Fibroblast of lung (primary cell): ENCODE measurements around the gene CDH5. TPM values are rescaled to one million over a fixed set of nuclear protein-coding genes. Genes with fewer than 3 reads are reported as not detected.
A peak's percentile ranks its signal among the peaks of the same experiment; 100 is the strongest.

Experiments
- DNase-seq, 2 donors: peaks; one replicate each; pipeline versions ENCODE4 v3.0.0 to v3.0.0-alpha.2; 2010; ENCODE audit warnings: low read depth in 2 of 2
- H2AFZ ChIP-seq: 2 replicates; pipeline ENCODE4 v1.5.1; 2012; ENCODE audit warnings: low read length, control low read depth, inconsistent platforms
- H3K27ac ChIP-seq: 2 replicates; pipeline ENCODE4 v1.5.1; 2011; ENCODE audit warnings: low read length, control low read depth; ENCODE audit not compliant: insufficient read depth
- H3K27me3 ChIP-seq: 2 replicates; pipeline ENCODE4 v1.5.1; 2011; ENCODE audit warnings: mild to moderate bottlenecking, low read length; ENCODE audit not compliant: control insufficient read depth, insufficient read depth
- H3K36me3 ChIP-seq: 2 replicates; pipeline ENCODE4 v1.5.1; 2011; ENCODE audit warnings: low read length; ENCODE audit not compliant: control insufficient read depth, insufficient read depth
- H3K4me1 ChIP-seq: 2 replicates; pipeline ENCODE4 v1.5.1; 2011; ENCODE audit warnings: low read length; ENCODE audit not compliant: control insufficient read depth, insufficient read depth; ENCODE audit errors: extremely low read depth
- H3K4me2 ChIP-seq: 2 replicates; pipeline ENCODE4 v1.5.1; 2011; ENCODE audit warnings: low read length, control low read depth; ENCODE audit not compliant: insufficient read depth; ENCODE audit errors: extremely low read depth
- H3K4me3 ChIP-seq, 4 experiments: fragments of 200-600 bp in 1 of 4; sonication (generic) in 1 of 4; replicated peaks in 1 of 4; 2 replicates each; pipeline ENCODE4 v1.5.1; 2011 to 2016; ENCODE audit warnings: low read length in 4 of 4, low read depth in 3 of 4, mild to moderate bottlenecking in 3 of 4, control low read depth in 2 of 4, inconsistent platforms in 1 of 4, mixed read lengths in 1 of 4; ENCODE audit not compliant: insufficient read depth in 1 of 4; ENCODE audit errors: control extremely low read depth in 1 of 4
- H3K79me2 ChIP-seq: 2 replicates; pipeline ENCODE4 v1.5.1; 2012; ENCODE audit warnings: mild to moderate bottlenecking, low read length, inconsistent platforms; ENCODE audit not compliant: control insufficient read depth, insufficient read depth
- H3K9ac ChIP-seq: 2 replicates; pipeline ENCODE4 v1.5.1; 2011; ENCODE audit warnings: mild to moderate bottlenecking, low read length, control low read depth; ENCODE audit not compliant: insufficient read depth
- H3K9me3 ChIP-seq: 2 replicates; pipeline ENCODE4 v1.5.1; 2012; ENCODE audit warnings: low read depth, low read length; ENCODE audit not compliant: control insufficient read depth, insufficient read depth
- H4K20me1 ChIP-seq: 2 replicates; pipeline ENCODE4 v1.5.1; 2011; ENCODE audit warnings: low read length; ENCODE audit not compliant: control insufficient read depth, insufficient read depth; ENCODE audit errors: extremely low read depth
- EZH2 ChIP-seq: IDR thresholded peaks from 2 replicates; pipeline ENCODE4 v1.5.1; 2012; ENCODE audit warnings: low read length, control low read depth, mild to moderate bottlenecking; ENCODE audit errors: missing control alignments
- polyA plus RNA-seq, 2 donors: library from polyadenylated mRNA; depleted of rRNA in 1 of 2; stranded (reverse) in 1 of 2; unstranded in 1 of 2; fragments of >200 nt; gene quantifications; 2 replicates each; pipeline ENCODE4 v1.2.1, GENCODE V29; 2011 to 2012; ENCODE audit warnings: missing spikeins in 1 of 2
- total RNA-seq: library from RNA; depleted of rRNA; stranded (reverse); fragments of >200 nt; gene quantifications from 2 replicates; pipeline ENCODE4 v1.2.1, GENCODE V29; 2014
- TF ChIP-seq, protein P1 (sequence below), 2 donors: IDR thresholded peaks in 1 of 2; conservative IDR thresholded peaks in 1 of 2; 1 replicate in 1 of 2; 2 replicates in 1 of 2; pipeline ENCODE4 v1.5.1; 2011 to 2012; ENCODE audit warnings: low read length in 2 of 2, control low read depth in 1 of 2, inconsistent platforms in 1 of 2, low read depth in 1 of 2, mild to moderate bottlenecking in 1 of 2

The CDH5 gene
- total and polyA plus RNA-seq, 2 donors (not counting 1 experiment from before 2014, with no cell fraction given): 0.02 TPM; not detected in 1

DNA sequence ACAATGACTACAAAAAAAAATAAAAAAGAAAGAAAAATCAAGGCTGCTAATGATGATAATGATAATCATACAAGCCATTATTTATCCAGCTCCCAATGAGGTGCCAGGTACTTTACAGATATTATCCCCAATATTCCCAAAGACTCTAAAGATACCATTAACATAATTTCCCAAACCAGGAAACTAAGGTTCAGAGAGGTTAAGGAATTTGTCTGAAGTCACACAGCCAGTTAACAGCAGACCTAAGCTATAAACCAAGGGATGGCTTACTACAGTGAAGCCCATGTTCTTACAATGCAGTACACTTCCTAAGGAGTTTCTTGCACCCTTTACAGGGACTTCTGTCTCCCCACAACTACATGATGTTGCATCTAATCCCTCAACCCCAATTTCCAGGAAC is 45.7 kb upstream of the CDH5 start:
- Histone ChIP-seq H3K27ac (no peak overlapping the region), H3K9ac (no peak overlapping the region), H2AFZ (no peak overlapping the region), H3K4me1 (no peaks in the 10 kb centered on the region), H3K79me2 (no peaks in the 10 kb centered on the region), H4K20me1 (no peaks in the 10 kb centered on the region), H3K4me2 (no peak overlapping the region), H3K9me3 (no peaks in the 10 kb centered on the region), H3K27me3 (peaks cover 2% of the 10 kb centered on the region), H3K4me3 (no peak overlapping the region), H3K36me3 (no peaks in the 10 kb centered on the region)
- TF ChIP-seq, protein P1, sequence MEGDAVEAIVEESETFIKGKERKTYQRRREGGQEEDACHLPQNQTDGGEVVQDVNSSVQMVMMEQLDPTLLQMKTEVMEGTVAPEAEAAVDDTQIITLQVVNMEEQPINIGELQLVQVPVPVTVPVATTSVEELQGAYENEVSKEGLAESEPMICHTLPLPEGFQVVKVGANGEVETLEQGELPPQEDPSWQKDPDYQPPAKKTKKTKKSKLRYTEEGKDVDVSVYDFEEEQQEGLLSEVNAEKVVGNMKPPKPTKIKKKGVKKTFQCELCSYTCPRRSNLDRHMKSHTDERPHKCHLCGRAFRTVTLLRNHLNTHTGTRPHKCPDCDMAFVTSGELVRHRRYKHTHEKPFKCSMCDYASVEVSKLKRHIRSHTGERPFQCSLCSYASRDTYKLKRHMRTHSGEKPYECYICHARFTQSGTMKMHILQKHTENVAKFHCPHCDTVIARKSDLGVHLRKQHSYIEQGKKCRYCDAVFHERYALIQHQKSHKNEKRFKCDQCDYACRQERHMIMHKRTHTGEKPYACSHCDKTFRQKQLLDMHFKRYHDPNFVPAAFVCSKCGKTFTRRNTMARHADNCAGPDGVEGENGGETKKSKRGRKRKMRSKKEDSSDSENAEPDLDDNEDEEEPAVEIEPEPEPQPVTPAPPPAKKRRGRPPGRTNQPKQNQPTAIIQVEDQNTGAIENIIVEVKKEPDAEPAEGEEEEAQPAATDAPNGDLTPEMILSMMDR (conservative IDR thresholded peaks at IDR 0.05 in 1 of 2, IDR thresholded peaks at IDR 0.05 in 1 of 2; ENCODE audit: low read depth in 1 of 2, low read length in 2 of 2): no peak
- no peak for TF ChIP-seq EZH2
- no peak for DNase-seq

DNA sequence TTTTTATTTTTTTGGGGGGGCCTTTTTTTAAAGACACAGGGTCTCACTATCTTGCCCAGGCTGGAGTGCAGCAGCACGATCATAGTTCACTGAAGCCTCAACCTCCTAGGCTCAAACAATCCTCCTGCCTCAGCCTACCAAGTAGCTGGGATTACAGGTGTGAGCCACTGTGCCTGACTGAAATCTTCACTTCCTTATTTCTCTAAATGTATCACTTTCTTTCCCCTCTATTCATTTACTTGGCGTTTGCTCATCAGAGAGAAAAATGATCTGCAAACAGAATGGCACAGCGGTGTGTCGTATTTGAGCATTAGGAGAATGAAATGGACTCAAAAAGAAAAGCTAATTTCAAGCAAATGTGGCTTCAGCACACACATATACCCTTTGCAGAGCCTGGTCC is 44.3 kb upstream of the CDH5 start:
- DNase-seq: no peak
- Histone ChIP-seq H3K36me3 (no peaks in the 10 kb centered on the region), H3K4me3 (no peak overlapping the region), H4K20me1 (no peaks in the 10 kb centered on the region), H3K27me3 (peaks cover 10% of the 10 kb centered on the region), H3K79me2 (no peaks in the 10 kb centered on the region), H3K9ac (no peak overlapping the region), H3K4me2 (no peak overlapping the region), H2AFZ (no peak overlapping the region), H3K4me1 (no peaks in the 10 kb centered on the region), H3K27ac (no peak overlapping the region), H3K9me3 (no peaks in the 10 kb centered on the region)
- no peak for TF ChIP-seq EZH2
- TF ChIP-seq, protein P1 (conservative IDR thresholded peaks at IDR 0.05 in 1 of 2, IDR thresholded peaks at IDR 0.05 in 1 of 2; ENCODE audit: low read depth in 1 of 2, low read length in 2 of 2): no peak

DNA sequence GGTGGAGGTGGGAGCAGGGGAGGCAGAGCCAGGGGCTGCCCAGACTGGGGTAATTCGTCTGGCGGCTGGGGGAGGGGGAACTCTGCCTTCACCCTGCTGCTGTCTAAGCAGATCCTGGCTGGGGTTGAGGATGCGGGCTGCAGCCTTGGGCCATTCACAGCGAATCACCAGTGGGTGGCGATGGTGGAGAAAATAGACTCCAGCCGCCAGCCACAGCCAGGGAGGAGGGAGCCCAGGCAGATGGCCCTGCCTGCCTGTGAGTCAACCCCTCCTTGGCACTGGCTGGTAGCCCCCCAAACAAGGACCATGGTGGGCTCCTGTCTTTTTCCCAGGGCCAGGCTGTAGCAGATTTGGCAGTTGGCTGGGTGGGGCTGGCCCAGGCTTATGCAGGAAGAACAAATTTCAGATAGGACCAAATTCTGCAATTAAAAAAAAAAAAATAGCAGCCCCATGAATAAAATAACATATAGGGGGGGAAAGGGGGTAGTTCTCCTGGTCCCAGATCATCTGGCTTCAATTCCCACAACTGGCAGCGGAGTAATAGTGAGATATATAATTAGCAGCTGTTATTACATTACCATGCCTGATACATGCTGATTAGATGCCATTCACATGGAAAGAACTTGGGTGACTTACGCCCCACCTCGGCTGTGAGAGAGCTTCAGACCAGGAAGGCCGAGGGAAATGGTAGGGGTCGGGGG is 41.5 kb upstream of the CDH5 start:
- no peaks in the 10 kb centered on the region for H3K36me3 ChIP-seq
- no peaks in the 10 kb centered on the region for H3K9me3 ChIP-seq
- H3K4me2 ChIP-seq: no peak overlapping the region
- no peak overlapping the region for H3K27ac ChIP-seq
- peaks cover 11% of the 10 kb centered on the region for H3K27me3 ChIP-seq
- no peak overlapping the region for H3K9ac ChIP-seq
- TF ChIP-seq, protein P1 (conservative IDR thresholded peaks at IDR 0.05 in 1 of 2, IDR thresholded peaks at IDR 0.05 in 1 of 2; ENCODE audit: low read depth in 1 of 2, low read length in 2 of 2): peak in 1 of 2 donors; percentile 28
- no peak for TF ChIP-seq EZH2
- no peaks in the 10 kb centered on the region for H4K20me1 ChIP-seq
- no peak overlapping the region for H3K4me3 ChIP-seq
- no peak overlapping the region for H2AFZ ChIP-seq
- H3K4me1 ChIP-seq: no peaks in the 10 kb centered on the region
- H3K79me2 ChIP-seq: no peaks in the 10 kb centered on the region
- peak in 1 of 2 donors; percentile 27 for DNase-seq
